Ascending aorta (tissue), 2 donors: Measurements from ENCODE around the gene PTGFRN. TPM values are rescaled to one million over a fixed set of nuclear protein-coding genes. Genes with fewer than 3 reads are reported as not detected.

Experiments used
- DNase-seq, 2 donors: peaks; one replicate each; pipeline ENCODE4 v3.0.0-alpha.2; 2019; ENCODE audit warnings: low spot score in 2 of 2
- H3K27ac ChIP-seq, 2 donors: fragments of 200-600 bp; sonication (generic); one replicate each; pipeline ENCODE4 v1.5.1; 2016 to 2017; ENCODE audit warnings: mild to moderate bottlenecking in 1 of 2
- H3K27me3 ChIP-seq: fragments of 200-600 bp; sonication (generic); one replicate; pipeline ENCODE4 v1.5.1; 2017
- H3K36me3 ChIP-seq, 2 donors: fragments of 200-600 bp; sonication (generic); one replicate each; pipeline ENCODE4 v1.5.1; 2016
- H3K4me1 ChIP-seq, 2 donors: fragments of 200-600 bp; sonication (generic); one replicate each; pipeline ENCODE4 v1.5.1; 2016 to 2017; ENCODE audit warnings: mild to moderate bottlenecking in 1 of 2
- H3K4me3 ChIP-seq, 2 donors: fragments of 200-600 bp; sonication (generic); one replicate each; pipeline ENCODE4 v1.5.1; 2016 to 2017; ENCODE audit warnings: mild to moderate bottlenecking in 1 of 2
- H3K9me3 ChIP-seq, 2 donors: fragments of 200-600 bp; sonication (generic); one replicate each; pipeline ENCODE4 v1.5.1; 2016
- CTCF ChIP-seq, 3 experiments: fragments of 200-600 bp in 2 of 3; fragments of 450-650 bp in 1 of 3; sonication (generic) in 2 of 3; IDR thresholded peaks; one replicate each; pipeline ENCODE4 v1.5.1; 2016 to 2019; ENCODE audit warnings: antibody characterized with exemption in 3 of 3, mild to moderate bottlenecking in 1 of 3, moderate library complexity in 1 of 3
- intact Hi-C: fragments of 100-400 bp; cut with DNase I; formaldehyde crosslinking; loops from one replicate; pipeline ENCODE4 v1.15.1; 2023
- total RNA-seq: library from RNA; depleted of rRNA; stranded (reverse); fragments of >200 nt; gene quantifications from one replicate; pipeline ENCODE4 v1.1.0, GENCODE V29; 2016

Gene PTGFRN
- total RNA-seq, 1 donor from 2014 or later = 11.2 TPM

GRCh38 chr1:117034791-117035290, 125.1 kb downstream of the PTGFRN start:
- DNase-seq = no peak
- Histone ChIP-seq H3K36me3 (no peaks in the 10 kb centered on the region), H3K4me1 (no peaks in the 10 kb centered on the region), H3K27ac (no peak overlapping the region), H3K9me3 (no peaks in the 10 kb centered on the region), H3K4me3 (no peak overlapping the region), H3K27me3 (no peaks in the 10 kb centered on the region)
- intact Hi-C loops = no loop called here
- no peak for TF ChIP-seq CTCF (IDR thresholded peaks at IDR 0.05)

GRCh38 chr1:117036018-117036461, 126.3 kb downstream of the PTGFRN start:
- H3K27ac ChIP-seq = no peak overlapping the region
- intact Hi-C loops = no loop called here
- H3K9me3 ChIP-seq = no peaks in the 10 kb centered on the region
- TF ChIP-seq CTCF (IDR thresholded peaks at IDR 0.05) = no peak
- no peaks in the 10 kb centered on the region for H3K27me3 ChIP-seq
- H3K4me1 ChIP-seq = no peaks in the 10 kb centered on the region
- DNase-seq = no peak
- H3K4me3 ChIP-seq = no peak overlapping the region
- H3K36me3 ChIP-seq = no peaks in the 10 kb centered on the region

- no peak for DNase-seq
- TF ChIP-seq CTCF (IDR thresholded peaks at IDR 0.05) = no peak
- Histone ChIP-seq H3K4me1 (no peaks in the 10 kb centered on the region), H3K9me3 (no peaks in the 10 kb centered on the region), H3K4me3 (no peak overlapping the region), H3K36me3 (no peaks in the 10 kb centered on the region), H3K27me3 (no peaks in the 10 kb centered on the region), H3K27ac (no peak overlapping the region)
- intact Hi-C loops = no loop called here
Measured at GRCh38 chr1:117037802-117038201, 128.1 kb downstream of the PTGFRN start.

- intact Hi-C loops = no loop called here
- H3K36me3 ChIP-seq = no peaks in the 10 kb centered on the region
- H3K4me1 ChIP-seq = no peaks in the 10 kb centered on the region
- DNase-seq = no peak
- no peaks in the 10 kb centered on the region for H3K9me3 ChIP-seq
- H3K27ac ChIP-seq = no peak overlapping the region
- TF ChIP-seq CTCF (IDR thresholded peaks at IDR 0.05) = no peak
- H3K27me3 ChIP-seq = no peaks in the 10 kb centered on the region
- no peak overlapping the region for H3K4me3 ChIP-seq
Measured at GRCh38 chr1:117038236-117038635, 128.5 kb downstream of the PTGFRN start.

Other genes with a start within 250 kb of the PTGFRN start
- gene IGSF3, start 242.2 kb upstream of the PTGFRN start, total RNA-seq = 0.64 TPM
- gene CD2, start 155.5 kb upstream of the PTGFRN start, total RNA-seq = not detected
- gene CD101, start 91.8 kb downstream of the PTGFRN start, total RNA-seq = not detected
- 4.4 TPM for gene TTF2, start 150.4 kb downstream of the PTGFRN start, total RNA-seq
- gene TRIM45, start 211.8 kb downstream of the PTGFRN start, total RNA-seq = 1.9 TPM